Activated T-cell treated with anti-CD3 and anti-CD28 coated beads, Interleukin-2, amount 50 U/mL, for 4 hours (primary cell): ENCODE measurements around the gene COL17A1. TPM values are rescaled to one million over a fixed set of nuclear protein-coding genes. Genes with fewer than 3 reads are reported as not detected.

ENCODE experiments used
- ATAC-seq, 2 donors: fragments of 200-7000 bp; cut with Tn5 transposase; one replicate each; pipeline ENCODE4 v1.10.0; 2021
- DNase-seq: peaks from one replicate; pipeline ENCODE4 v3.0.0-alpha.2; 2020
- H3K27me3 Mint-ChIP-seq: one replicate; pipeline ENCODE4 v1.8.0; 2021; ENCODE audit warnings: low read depth, mixed read lengths
- H3K36me3 Mint-ChIP-seq: one replicate; pipeline ENCODE4 v1.8.0; 2022; ENCODE audit warnings: mixed read lengths; ENCODE audit not compliant: insufficient read depth
- H3K4me1 Mint-ChIP-seq: one replicate; pipeline ENCODE4 v1.8.0; 2021; ENCODE audit warnings: low read depth, mixed read lengths
- H3K4me3 Mint-ChIP-seq: one replicate; pipeline ENCODE4 v1.8.0; 2021; ENCODE audit warnings: mild to moderate bottlenecking, moderate library complexity, mixed read lengths
- H3K9me3 Mint-ChIP-seq: one replicate; pipeline ENCODE4 v1.8.0; 2021; ENCODE audit warnings: mixed read lengths
- total RNA-seq, 3 donors: library from RNA; stranded (reverse); gene quantifications; one replicate each; pipeline ENCODE4 v1.2.1, GENCODE V29; 2021

The COL17A1 gene
- under 1 TPM in 1 of 3 donors, not detected in 2; 0.23 TPM for total RNA-seq

GRCh38 chr10:104085801-104086400 is at the start of gene COL17A1:
Gene COL17A1 (minus strand): TSS chr10:104085880. CDS start chr10:104080673, 5,207 bp downstream.
- ATAC-seq = no peak

GRCh38 chr10:104130041-104130440 is 44.4 kb upstream of the COL17A1 start:
- H3K4me1 Mint-ChIP-seq = peaks cover 5% of the 10 kb centered on the region
- DNase-seq (no peak), ATAC-seq (no peak)
- peaks cover 20% of the 10 kb centered on the region for H3K27me3 Mint-ChIP-seq
- H3K36me3 Mint-ChIP-seq = peaks cover 7% of the 10 kb centered on the region
- no peak overlapping the region for H3K4me3 Mint-ChIP-seq
- H3K9me3 Mint-ChIP-seq = no peaks in the 10 kb centered on the region

More at GRCh38 chr10:104085801-104086400, at the start of gene COL17A1:
- H3K9me3 Mint-ChIP-seq = no peaks in the 10 kb centered on the region
- no peak within 1 kb of the TSS for H3K4me3 Mint-ChIP-seq
- no peaks in the 10 kb centered on the region for H3K27me3 Mint-ChIP-seq
- no peak for DNase-seq
- no peaks in the 10 kb centered on the region for H3K36me3 Mint-ChIP-seq
- no peaks in the 10 kb centered on the region for H3K4me1 Mint-ChIP-seq

GRCh38 chr10:104128214-104128613 is 42.5 kb upstream of the COL17A1 start:
- no peak for ATAC-seq

GRCh38 chr10:104127411-104127810 is 41.7 kb upstream of the COL17A1 start:
- ATAC-seq = no peak
- DNase-seq = no peak
- H3K9me3 Mint-ChIP-seq = no peaks in the 10 kb centered on the region

More at GRCh38 chr10:104128214-104128613, 42.5 kb upstream of the COL17A1 start:
- Mint-ChIP-seq H3K4me3 (no peak overlapping the region), H3K36me3 (peaks cover 7% of the 10 kb centered on the region), H3K4me1 (peaks cover 14% of the 10 kb centered on the region), H3K27me3 (peaks cover 9% of the 10 kb centered on the region), H3K9me3 (no peaks in the 10 kb centered on the region)
- DNase-seq = no peak

DNA sequence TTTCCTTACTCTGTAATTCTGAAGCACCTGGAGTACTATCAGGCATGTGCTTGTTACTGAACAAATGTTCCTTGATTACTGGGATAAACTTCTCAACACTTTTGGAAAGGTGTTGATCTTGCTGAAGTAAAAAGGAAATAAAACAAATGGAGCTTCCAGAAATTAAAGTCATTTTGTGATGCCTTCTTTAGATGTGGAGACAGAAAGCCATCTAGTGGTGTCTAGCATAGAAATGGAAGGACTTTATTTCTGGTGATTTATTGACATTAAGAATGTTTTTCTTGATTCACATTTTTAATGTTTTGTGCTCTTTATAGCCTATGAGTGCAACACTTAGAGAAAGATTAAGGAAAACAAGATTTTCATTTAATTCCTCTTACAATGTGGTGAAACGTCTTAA is 37.7 kb upstream of the COL17A1 start:
- no peaks in the 10 kb centered on the region for H3K9me3 Mint-ChIP-seq
- peaks cover 36% of the 10 kb centered on the region for H3K4me1 Mint-ChIP-seq
- ATAC-seq (no peak), DNase-seq (no peak)
- no peaks in the 10 kb centered on the region for H3K27me3 Mint-ChIP-seq
- peak overlapping the region; percentile 61 for H3K4me3 Mint-ChIP-seq
- H3K36me3 Mint-ChIP-seq = peaks cover 7% of the 10 kb centered on the region

More at GRCh38 chr10:104127411-104127810, 41.7 kb upstream of the COL17A1 start:
- Mint-ChIP-seq H3K27me3 (peaks cover 3% of the 10 kb centered on the region), H3K4me3 (no peak overlapping the region), H3K4me1 (peaks cover 21% of the 10 kb centered on the region), H3K36me3 (peaks cover 7% of the 10 kb centered on the region)

GRCh38 chr10:104122225-104123107 is 36.8 kb upstream of the COL17A1 start:
- no peaks in the 10 kb centered on the region for H3K27me3 Mint-ChIP-seq
- peak overlapping the region; percentile 91 for H3K4me3 Mint-ChIP-seq
- DNase-seq (no peak), ATAC-seq (peak; percentile 0 to 1)
- peaks cover 7% of the 10 kb centered on the region for H3K36me3 Mint-ChIP-seq
- H3K4me1 Mint-ChIP-seq = peaks cover 35% of the 10 kb centered on the region
- H3K9me3 Mint-ChIP-seq = no peaks in the 10 kb centered on the region

DNA sequence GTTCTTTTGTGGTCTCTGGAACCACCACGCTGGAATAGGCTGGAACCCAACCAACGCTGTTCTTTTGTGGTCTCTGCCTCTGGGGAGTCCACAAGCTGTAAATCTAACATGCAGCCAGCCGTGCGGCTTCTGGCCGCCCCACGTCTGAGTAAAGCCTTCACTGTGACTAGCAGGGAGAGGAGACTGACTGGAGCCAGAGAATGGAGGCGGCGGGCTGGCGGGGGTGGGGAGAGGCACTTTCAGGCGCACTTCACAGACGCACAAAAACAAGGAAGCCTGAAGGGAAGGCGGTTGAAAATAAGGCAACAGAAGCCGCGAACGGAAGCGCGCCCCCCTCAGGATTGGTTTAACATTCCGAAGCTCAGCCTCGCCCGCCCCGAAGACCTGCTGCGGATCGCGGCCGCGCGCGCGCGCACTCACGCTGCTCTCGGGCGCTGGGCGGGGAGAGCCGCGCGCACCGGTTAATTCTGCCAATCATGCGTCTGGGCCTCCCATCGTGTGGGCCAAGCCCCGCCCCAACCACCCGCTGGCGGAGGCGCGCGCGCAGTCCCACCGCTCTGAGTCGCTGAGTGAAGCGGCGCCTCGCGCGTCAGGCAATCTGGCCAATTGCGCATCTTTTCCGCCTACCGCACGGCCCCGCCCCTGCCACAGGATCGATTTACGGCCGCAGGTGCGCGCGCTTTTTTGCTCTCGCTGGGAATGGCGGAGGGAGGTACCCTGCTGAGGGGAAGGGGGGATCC is 36.0 kb upstream of the COL17A1 start, which contains the start of gene SFR1:
SFR1 (plus strand) TSS at position 687 of the 740 bp plus-strand sequence; CDS start at position 700, 13 bp downstream.
- H3K27me3 Mint-ChIP-seq = no peaks in the 10 kb centered on the region
- no peaks in the 10 kb centered on the region for H3K9me3 Mint-ChIP-seq
- peak; percentile 98 for DNase-seq
- ATAC-seq = peak; percentile 89 to 92
- H3K4me3 Mint-ChIP-seq = peak within 1 kb of the TSS; percentile 91
- peaks cover 4% of the 10 kb centered on the region for H3K36me3 Mint-ChIP-seq
- peaks cover 37% of the 10 kb centered on the region for H3K4me1 Mint-ChIP-seq

GRCh38 chr10:104120903-104121484 is 35.3 kb upstream of the COL17A1 start:
- no peaks in the 10 kb centered on the region for H3K9me3 Mint-ChIP-seq
- DNase-seq (peak; percentile 67), ATAC-seq (peak; percentile 32 to 46)
- H3K36me3 Mint-ChIP-seq = no peaks in the 10 kb centered on the region
- no peaks in the 10 kb centered on the region for H3K27me3 Mint-ChIP-seq
- peak overlapping the region; percentile 91 for H3K4me3 Mint-ChIP-seq
- H3K4me1 Mint-ChIP-seq = peaks cover 39% of the 10 kb centered on the region

GRCh38 chr10:104120512-104120902 is 34.8 kb upstream of the COL17A1 start:
- no peaks in the 10 kb centered on the region for H3K27me3 Mint-ChIP-seq
- H3K9me3 Mint-ChIP-seq = no peaks in the 10 kb centered on the region
- no peaks in the 10 kb centered on the region for H3K36me3 Mint-ChIP-seq
- DNase-seq (no peak), ATAC-seq (no peak)
- H3K4me3 Mint-ChIP-seq = peak overlapping the region; percentile 91
- H3K4me1 Mint-ChIP-seq = peaks cover 39% of the 10 kb centered on the region

DNA sequence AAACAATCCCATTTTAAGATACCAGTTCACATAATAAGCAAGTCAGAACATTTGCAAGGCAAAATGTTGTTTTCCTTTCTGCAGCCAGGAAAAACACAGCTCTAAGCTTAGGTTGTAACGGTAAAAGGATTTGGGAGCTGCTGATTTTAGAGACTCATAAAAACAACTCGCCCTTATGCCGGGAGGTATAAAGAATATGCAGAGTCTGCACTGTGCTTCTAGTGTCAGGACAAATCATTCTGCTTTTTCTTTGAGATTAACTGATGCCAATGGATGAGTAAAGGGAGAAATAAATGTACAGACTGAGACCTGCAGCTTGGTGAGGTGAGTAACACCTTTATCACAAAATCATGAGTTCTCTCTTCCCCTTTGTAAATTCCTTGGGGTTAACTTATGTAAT is 34.3 kb upstream of the COL17A1 start:
- Mint-ChIP-seq H3K27me3 (no peaks in the 10 kb centered on the region), H3K4me3 (no peak overlapping the region), H3K9me3 (no peaks in the 10 kb centered on the region), H3K36me3 (no peaks in the 10 kb centered on the region), H3K4me1 (peaks cover 37% of the 10 kb centered on the region)
- no peak for ATAC-seq
- DNase-seq = no peak

DNA sequence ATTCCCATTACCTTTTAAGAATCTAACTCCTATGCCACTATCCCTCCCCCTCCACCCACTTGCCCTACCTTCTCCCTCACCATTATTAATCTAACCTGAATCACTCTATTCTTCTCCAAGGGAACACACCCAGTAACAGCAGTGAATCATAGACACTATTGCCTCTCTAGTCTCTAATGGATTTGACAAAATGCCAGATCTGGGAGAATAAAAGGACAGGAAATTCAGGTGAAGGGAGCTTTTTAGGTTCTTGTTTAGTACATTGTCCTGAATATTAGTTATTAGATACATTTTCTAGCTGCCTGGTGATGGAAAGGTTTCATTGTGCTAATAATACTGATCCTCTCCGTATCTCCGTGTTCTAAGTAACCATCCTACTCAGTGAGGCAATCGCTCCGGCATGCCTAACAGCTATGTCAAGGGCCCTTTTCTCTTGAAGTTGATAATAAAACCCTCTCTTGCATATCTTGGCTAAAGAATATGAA is 32.2 kb upstream of the COL17A1 start:
- Mint-ChIP-seq H3K27me3 (no peaks in the 10 kb centered on the region), H3K4me3 (no peak overlapping the region)
- ATAC-seq = no peak

GRCh38 chr10:104113376-104113956 is 27.8 kb upstream of the COL17A1 start:
- peaks cover 11% of the 10 kb centered on the region for H3K27me3 Mint-ChIP-seq
- H3K4me3 Mint-ChIP-seq = no peak overlapping the region
- ATAC-seq (no peak), DNase-seq (no peak)
- H3K9me3 Mint-ChIP-seq = no peaks in the 10 kb centered on the region
- H3K4me1 Mint-ChIP-seq = peaks cover 14% of the 10 kb centered on the region
- H3K36me3 Mint-ChIP-seq = no peaks in the 10 kb centered on the region

More for the DNA sequence above, 32.2 kb upstream of the COL17A1 start:
- H3K36me3 Mint-ChIP-seq = no peaks in the 10 kb centered on the region
- no peak for DNase-seq
- H3K9me3 Mint-ChIP-seq = no peaks in the 10 kb centered on the region
- peaks cover 25% of the 10 kb centered on the region for H3K4me1 Mint-ChIP-seq

- Mint-ChIP-seq H3K9me3 (no peaks in the 10 kb centered on the region), H3K27me3 (peaks cover 11% of the 10 kb centered on the region), H3K4me3 (no peak overlapping the region), H3K36me3 (no peaks in the 10 kb centered on the region), H3K4me1 (peaks cover 8% of the 10 kb centered on the region)
- DNase-seq (no peak), ATAC-seq (peak; percentile 100)
These were observed 24.4 kb upstream of the COL17A1 start for GRCh38 chr10:104109908-104110662.
